ENCODE data around the gene NAALADL2. TPM values are rescaled to one million over a fixed set of nuclear protein-coding genes. Genes with fewer than 3 reads are reported as not detected.

The NAALADL2 gene
- total and polyA plus RNA-seq, 4 donors = 0.28 to 4.6 (median 3.1) TPM

DNA sequence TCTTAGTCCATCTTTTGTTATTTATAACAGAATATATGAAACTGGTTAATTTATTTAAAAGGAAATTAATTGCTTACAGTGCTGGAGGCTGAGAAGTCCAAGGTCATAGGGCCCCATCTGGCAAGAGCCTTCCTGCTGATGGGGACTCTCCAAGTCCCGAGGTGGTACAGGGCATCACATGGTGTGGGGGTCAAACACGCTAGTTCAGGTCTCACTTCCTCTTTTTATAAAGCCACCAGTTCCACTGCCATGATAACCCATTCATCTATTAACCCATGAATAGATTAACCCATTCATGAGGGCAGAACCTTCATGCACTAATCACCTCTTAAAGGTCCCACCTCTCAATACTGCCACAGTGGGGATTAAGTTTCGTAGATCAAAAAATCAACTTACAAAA is 659.3 kb downstream of the NAALADL2 start:
- Histone ChIP-seq H3K27ac (ENCODE audit: low read depth in 1 of 2, low read length in 2 of 2) (no peak overlapping the region), H3K4me1 (ENCODE audit: control insufficient read depth in 4 of 4, insufficient read depth in 4 of 4, low read length in 3 of 4) (no peaks in the 10 kb centered on the region), H3K27me3 (ENCODE audit: control insufficient read depth in 4 of 4, insufficient read depth in 4 of 4, low read length in 3 of 4) (no peaks in the 10 kb centered on the region), H3K4me3 (ENCODE audit: low read depth in 1 of 3, low read length in 3 of 3) (no peak overlapping the region), H3K9me3 (ENCODE audit: control insufficient read depth in 4 of 4, low read length in 3 of 4) (no peaks in the 10 kb centered on the region), H3K9ac (ENCODE audit: low read depth in 1 of 2, low read length in 2 of 2) (no peak overlapping the region), H3K36me3 (ENCODE audit: control insufficient read depth in 4 of 4, insufficient read depth in 3 of 4, low read depth in 1 of 4, low read length in 3 of 4) (no peaks in the 10 kb centered on the region)
- no peak for DNase-seq (ENCODE audit: low spot score)
- 89% methylated on average over 3 of the region's 3 CpGs for WGBS
- TF ChIP-seq GABPA (IDR thresholded peaks at IDR 0.05 in 1 of 2, conservative IDR thresholded peaks at IDR 0.05 in 1 of 2) = no peak
- TF ChIP-seq, protein P1, sequence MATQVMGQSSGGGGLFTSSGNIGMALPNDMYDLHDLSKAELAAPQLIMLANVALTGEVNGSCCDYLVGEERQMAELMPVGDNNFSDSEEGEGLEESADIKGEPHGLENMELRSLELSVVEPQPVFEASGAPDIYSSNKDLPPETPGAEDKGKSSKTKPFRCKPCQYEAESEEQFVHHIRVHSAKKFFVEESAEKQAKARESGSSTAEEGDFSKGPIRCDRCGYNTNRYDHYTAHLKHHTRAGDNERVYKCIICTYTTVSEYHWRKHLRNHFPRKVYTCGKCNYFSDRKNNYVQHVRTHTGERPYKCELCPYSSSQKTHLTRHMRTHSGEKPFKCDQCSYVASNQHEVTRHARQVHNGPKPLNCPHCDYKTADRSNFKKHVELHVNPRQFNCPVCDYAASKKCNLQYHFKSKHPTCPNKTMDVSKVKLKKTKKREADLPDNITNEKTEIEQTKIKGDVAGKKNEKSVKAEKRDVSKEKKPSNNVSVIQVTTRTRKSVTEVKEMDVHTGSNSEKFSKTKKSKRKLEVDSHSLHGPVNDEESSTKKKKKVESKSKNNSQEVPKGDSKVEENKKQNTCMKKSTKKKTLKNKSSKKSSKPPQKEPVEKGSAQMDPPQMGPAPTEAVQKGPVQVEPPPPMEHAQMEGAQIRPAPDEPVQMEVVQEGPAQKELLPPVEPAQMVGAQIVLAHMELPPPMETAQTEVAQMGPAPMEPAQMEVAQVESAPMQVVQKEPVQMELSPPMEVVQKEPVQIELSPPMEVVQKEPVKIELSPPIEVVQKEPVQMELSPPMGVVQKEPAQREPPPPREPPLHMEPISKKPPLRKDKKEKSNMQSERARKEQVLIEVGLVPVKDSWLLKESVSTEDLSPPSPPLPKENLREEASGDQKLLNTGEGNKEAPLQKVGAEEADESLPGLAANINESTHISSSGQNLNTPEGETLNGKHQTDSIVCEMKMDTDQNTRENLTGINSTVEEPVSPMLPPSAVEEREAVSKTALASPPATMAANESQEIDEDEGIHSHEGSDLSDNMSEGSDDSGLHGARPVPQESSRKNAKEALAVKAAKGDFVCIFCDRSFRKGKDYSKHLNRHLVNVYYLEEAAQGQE (IDR thresholded peaks at IDR 0.05) = no peak
- TF ChIP-seq EGR1 (IDR thresholded peaks at IDR 0.05; ENCODE audit: low read depth in 2 of 2) = no peak
- TF ChIP-seq YY1 (IDR thresholded peaks at IDR 0.05) = no peak
- TF ChIP-seq, protein P2, sequence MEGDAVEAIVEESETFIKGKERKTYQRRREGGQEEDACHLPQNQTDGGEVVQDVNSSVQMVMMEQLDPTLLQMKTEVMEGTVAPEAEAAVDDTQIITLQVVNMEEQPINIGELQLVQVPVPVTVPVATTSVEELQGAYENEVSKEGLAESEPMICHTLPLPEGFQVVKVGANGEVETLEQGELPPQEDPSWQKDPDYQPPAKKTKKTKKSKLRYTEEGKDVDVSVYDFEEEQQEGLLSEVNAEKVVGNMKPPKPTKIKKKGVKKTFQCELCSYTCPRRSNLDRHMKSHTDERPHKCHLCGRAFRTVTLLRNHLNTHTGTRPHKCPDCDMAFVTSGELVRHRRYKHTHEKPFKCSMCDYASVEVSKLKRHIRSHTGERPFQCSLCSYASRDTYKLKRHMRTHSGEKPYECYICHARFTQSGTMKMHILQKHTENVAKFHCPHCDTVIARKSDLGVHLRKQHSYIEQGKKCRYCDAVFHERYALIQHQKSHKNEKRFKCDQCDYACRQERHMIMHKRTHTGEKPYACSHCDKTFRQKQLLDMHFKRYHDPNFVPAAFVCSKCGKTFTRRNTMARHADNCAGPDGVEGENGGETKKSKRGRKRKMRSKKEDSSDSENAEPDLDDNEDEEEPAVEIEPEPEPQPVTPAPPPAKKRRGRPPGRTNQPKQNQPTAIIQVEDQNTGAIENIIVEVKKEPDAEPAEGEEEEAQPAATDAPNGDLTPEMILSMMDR (IDR thresholded peaks at IDR 0.05; ENCODE audit: low read depth, low read length, missing input control) = no peak
- TF ChIP-seq SP1 (IDR thresholded peaks at IDR 0.05) = no peak
- TF ChIP-seq, protein P3, sequence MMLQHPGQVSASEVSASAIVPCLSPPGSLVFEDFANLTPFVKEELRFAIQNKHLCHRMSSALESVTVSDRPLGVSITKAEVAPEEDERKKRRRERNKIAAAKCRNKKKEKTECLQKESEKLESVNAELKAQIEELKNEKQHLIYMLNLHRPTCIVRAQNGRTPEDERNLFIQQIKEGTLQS (IDR thresholded peaks at IDR 0.05) = no peak
- no peak for TF ChIP-seq JUND (IDR thresholded peaks at IDR 0.05)
- TF ChIP-seq, protein P4, sequence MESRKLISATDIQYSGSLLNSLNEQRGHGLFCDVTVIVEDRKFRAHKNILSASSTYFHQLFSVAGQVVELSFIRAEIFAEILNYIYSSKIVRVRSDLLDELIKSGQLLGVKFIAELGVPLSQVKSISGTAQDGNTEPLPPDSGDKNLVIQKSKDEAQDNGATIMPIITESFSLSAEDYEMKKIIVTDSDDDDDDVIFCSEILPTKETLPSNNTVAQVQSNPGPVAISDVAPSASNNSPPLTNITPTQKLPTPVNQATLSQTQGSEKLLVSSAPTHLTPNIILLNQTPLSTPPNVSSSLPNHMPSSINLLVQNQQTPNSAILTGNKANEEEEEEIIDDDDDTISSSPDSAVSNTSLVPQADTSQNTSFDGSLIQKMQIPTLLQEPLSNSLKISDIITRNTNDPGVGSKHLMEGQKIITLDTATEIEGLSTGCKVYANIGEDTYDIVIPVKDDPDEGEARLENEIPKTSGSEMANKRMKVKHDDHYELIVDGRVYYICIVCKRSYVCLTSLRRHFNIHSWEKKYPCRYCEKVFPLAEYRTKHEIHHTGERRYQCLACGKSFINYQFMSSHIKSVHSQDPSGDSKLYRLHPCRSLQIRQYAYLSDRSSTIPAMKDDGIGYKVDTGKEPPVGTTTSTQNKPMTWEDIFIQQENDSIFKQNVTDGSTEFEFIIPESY (IDR thresholded peaks at IDR 0.05) = no peak
- TF ChIP-seq, protein P5, sequence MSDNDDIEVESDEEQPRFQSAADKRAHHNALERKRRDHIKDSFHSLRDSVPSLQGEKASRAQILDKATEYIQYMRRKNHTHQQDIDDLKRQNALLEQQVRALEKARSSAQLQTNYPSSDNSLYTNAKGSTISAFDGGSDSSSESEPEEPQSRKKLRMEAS (IDR thresholded peaks at IDR 0.05) = no peak
- TF ChIP-seq RAD21 (IDR thresholded peaks at IDR 0.05) = no peak

DNA sequence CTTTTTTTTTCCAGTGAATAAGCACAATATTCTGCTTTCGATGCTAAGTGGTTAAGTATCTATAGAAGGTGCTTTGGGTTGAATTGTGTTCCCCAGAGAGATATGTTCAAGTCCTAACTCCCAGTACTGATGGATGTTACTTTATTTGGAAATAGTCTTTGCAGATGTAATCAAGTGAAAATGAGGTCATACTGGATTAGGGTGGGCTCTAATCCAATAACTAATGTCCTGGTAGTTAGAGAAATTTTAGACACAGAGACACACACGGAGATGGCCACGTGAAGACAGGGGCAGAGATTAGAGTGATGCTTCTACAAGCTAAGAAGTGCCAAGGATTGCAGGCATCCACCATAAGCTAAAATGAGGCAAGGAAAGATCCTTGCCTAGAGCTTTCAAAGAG is 662.3 kb downstream of the NAALADL2 start:
- WGBS = 92% methylated on average over 3 of the region's 3 CpGs
- no peak overlapping the region for H3K4me3 ChIP-seq (ENCODE audit: low read depth in 1 of 3, low read length in 3 of 3)
- TF ChIP-seq YY1 (IDR thresholded peaks at IDR 0.05) (no peak), RAD21 (IDR thresholded peaks at IDR 0.05) (no peak), GABPA (IDR thresholded peaks at IDR 0.05 in 1 of 2, conservative IDR thresholded peaks at IDR 0.05 in 1 of 2) (no peak), EGR1 (IDR thresholded peaks at IDR 0.05; ENCODE audit: low read depth in 2 of 2) (no peak), HNF4G (IDR thresholded peaks at IDR 0.05) (no peak), FOXA1 (IDR thresholded peaks at IDR 0.05) (no peak), JUND (IDR thresholded peaks at IDR 0.05) (no peak), SP1 (IDR thresholded peaks at IDR 0.05) (no peak)
- TF ChIP-seq, protein P3 (IDR thresholded peaks at IDR 0.05) = no peak
- TF ChIP-seq, protein P1 (IDR thresholded peaks at IDR 0.05) = no peak
- TF ChIP-seq, protein P2 (IDR thresholded peaks at IDR 0.05; ENCODE audit: low read depth, low read length, missing input control) = no peak
- TF ChIP-seq, protein P5 (IDR thresholded peaks at IDR 0.05) = no peak

More for the DNA sequence above, 662.3 kb downstream of the NAALADL2 start:
- H3K9ac ChIP-seq (ENCODE audit: low read depth in 1 of 2, low read length in 2 of 2) = no peak overlapping the region
- no peaks in the 10 kb centered on the region for H3K9me3 ChIP-seq (ENCODE audit: control insufficient read depth in 4 of 4, low read length in 3 of 4)
- no peak overlapping the region for H3K27ac ChIP-seq (ENCODE audit: low read depth in 1 of 2, low read length in 2 of 2)
- peaks cover 0 to 4% (median 0%) of the 10 kb centered on the region in 4 donors for H3K4me1 ChIP-seq (ENCODE audit: control insufficient read depth in 4 of 4, insufficient read depth in 4 of 4, low read length in 3 of 4)
- no peaks in the 10 kb centered on the region for H3K27me3 ChIP-seq (ENCODE audit: control insufficient read depth in 4 of 4, insufficient read depth in 4 of 4, low read length in 3 of 4)
- H3K36me3 ChIP-seq (ENCODE audit: control insufficient read depth in 4 of 4, insufficient read depth in 3 of 4, low read depth in 1 of 4, low read length in 3 of 4) = no peaks in the 10 kb centered on the region
- no peak for DNase-seq (ENCODE audit: low spot score)

Data from liver (tissue), 9 donors.